ENCODE data around the gene COX6A2. TPM values are rescaled to one million over a fixed set of nuclear protein-coding genes. Genes with fewer than 3 reads are reported as not detected.

COX6A2 gene
- total RNA-seq, 1 donor: not detected

GRCh38 chr16:31409433-31409832 is 18.7 kb downstream of the COX6A2 start:
- H3K4me3 ChIP-seq (ENCODE audit: low read depth, low read length): no peak overlapping the region
- DNase-seq (ENCODE audit: low read depth): peak; percentile 3
- TF ChIP-seq CTCF (IDR thresholded peaks at IDR 0.05; ENCODE audit: insufficient read depth, low read length): no peak

DNA sequence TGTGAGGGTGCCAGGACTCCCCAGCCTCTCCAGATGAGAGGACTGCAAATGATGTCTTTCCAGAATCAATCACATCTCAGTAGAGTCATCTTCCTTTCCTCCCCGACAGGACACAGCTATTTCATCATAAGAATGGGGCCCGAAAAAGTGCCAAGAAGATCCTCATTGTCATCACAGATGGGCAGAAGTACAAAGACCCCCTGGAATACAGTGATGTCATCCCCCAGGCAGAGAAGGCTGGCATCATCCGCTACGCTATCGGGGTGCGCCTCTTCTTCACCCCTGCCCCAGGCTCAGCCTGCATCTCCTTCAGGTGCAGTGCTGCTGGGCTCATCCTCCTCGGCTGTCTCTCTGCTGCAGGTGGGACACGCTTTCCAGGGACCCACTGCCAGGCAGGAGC is 20.8 kb downstream of the COX6A2 start:
- DNase-seq (ENCODE audit: low read depth): no peak
- H3K4me3 ChIP-seq (ENCODE audit: low read depth, low read length): no peak overlapping the region
- TF ChIP-seq CTCF (IDR thresholded peaks at IDR 0.05; ENCODE audit: insufficient read depth, low read length): no peak

GRCh38 chr16:31404353-31405064 is 23.7 kb downstream of the COX6A2 start:
- peak; percentile 44 for DNase-seq (ENCODE audit: low read depth)
- peak overlapping the region; percentile 59 for H3K4me3 ChIP-seq (ENCODE audit: low read depth, low read length)
- no peak for TF ChIP-seq CTCF (IDR thresholded peaks at IDR 0.05; ENCODE audit: insufficient read depth, low read length)

DNA sequence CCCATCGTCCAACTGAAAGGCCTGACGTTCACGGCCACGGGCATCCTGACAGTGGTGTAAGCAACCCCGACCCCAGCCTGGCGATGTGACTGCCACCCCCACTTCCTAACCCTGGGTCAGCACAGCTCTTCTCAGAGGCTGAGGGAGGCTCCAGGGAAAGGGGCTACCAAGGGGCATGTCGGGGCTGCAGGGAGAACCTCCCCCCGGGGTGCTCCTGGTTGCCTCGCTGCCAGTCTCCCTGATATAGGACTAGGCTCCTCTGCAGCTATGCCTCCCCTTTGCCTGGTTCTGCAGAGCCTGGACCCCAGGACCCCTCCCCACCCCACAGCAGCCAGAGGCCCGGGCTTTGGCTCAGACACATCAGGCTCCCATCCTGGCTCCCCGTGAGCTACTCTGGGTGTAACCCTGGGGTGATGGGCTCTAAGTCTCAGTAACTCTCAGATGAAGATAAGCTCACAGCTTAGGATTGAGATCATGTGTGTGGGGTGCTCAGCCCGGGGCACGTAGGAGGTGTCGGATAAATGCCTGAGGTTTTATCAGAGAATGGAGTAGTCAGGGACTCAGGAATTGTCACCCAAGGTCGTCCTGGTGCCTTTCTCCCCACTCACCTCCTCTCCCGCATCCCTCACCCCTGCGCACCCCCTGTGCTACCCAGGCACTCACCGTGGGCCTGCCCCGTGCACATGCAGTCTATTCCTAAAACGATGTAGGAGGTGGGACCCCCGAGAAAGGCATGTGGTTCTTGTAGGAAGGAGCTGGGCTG is 24.4 kb downstream of the COX6A2 start:
- no peak for DNase-seq (ENCODE audit: low read depth)
- no peak for TF ChIP-seq CTCF (IDR thresholded peaks at IDR 0.05; ENCODE audit: insufficient read depth, low read length)
- H3K4me3 ChIP-seq (ENCODE audit: low read depth, low read length): peak overlapping the region; percentile 59

DNA sequence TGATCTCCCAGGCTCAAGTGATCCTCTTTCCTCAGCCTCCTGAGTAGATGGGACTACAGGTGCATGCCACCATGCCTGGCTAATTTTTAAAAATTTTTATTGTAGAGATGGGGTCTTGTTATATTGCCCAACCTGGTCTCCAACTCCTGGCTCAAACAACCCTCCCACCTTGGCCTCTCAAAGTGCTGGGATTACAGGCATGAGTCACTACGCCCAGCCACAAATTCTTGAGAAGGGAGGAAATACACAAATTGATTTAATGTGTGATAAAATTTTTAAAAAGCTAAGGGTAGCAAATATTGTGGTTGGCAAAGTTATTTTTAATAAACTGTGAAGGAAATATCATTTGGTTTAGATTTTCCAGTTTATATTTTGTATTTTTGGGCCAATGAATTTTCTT is 25.5 kb downstream of the COX6A2 start:
- peak; percentile 12 for DNase-seq (ENCODE audit: low read depth)
- no peak for TF ChIP-seq CTCF (IDR thresholded peaks at IDR 0.05; ENCODE audit: insufficient read depth, low read length)
- H3K4me3 ChIP-seq (ENCODE audit: low read depth, low read length): no peak overlapping the region

DNA sequence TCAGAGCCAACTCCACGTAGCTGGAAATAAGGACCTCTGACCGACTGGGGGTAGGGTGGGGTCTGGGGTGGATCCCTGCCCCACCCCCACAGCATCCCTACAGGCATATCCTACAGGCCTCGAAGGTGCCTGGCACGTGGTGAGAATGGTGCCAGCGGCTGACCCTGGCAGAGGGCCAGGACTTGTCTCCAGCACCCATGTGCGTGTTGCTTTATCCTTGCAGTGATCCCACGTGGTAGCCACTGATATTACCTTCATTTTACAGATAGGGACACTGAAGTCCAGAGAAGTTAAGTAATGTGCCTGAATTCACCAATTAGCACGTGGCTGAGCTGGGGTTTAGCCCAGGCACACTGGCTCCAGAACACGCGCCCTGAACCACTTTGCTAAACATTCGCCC is 26.7 kb downstream of the COX6A2 start:
- DNase-seq (ENCODE audit: low read depth): no peak
- no peak overlapping the region for H3K4me3 ChIP-seq (ENCODE audit: low read depth, low read length)
- no peak for TF ChIP-seq CTCF (IDR thresholded peaks at IDR 0.05; ENCODE audit: insufficient read depth, low read length)
